GM12878 (cell line): ENCODE results near the gene TMBIM1. TPM values are rescaled to one million over a fixed set of nuclear protein-coding genes. Genes with fewer than 3 reads are reported as not detected.

ENCODE experiments used
- E4F1 ChIP-seq: fragments of 450-650 bp; IDR thresholded peaks from 2 replicates; pipeline ENCODE4 v1.6.1; 2018; ENCODE audit warnings: borderline replicate concordance, mild to moderate bottlenecking; ENCODE audit not compliant: partially characterized antibody
- EZH2 ChIP-seq: IDR thresholded peaks from 2 replicates; pipeline ENCODE4 v1.6.1; 2012; ENCODE audit warnings: low read depth, mild to moderate bottlenecking, control low read depth, inconsistent platforms, low read length, borderline replicate concordance; ENCODE audit not compliant: control insufficient read depth
- FOS ChIP-seq: IDR thresholded peaks from 3 replicates; pipeline ENCODE4 v1.6.1; 2011; ENCODE audit warnings: borderline replicate concordance; ENCODE audit not compliant: insufficient read length; ENCODE audit errors: extremely low read depth
- HDGF ChIP-seq: fragments of 450-650 bp; IDR thresholded peaks from 2 replicates; pipeline ENCODE4 v1.6.1; 2016; ENCODE audit warnings: antibody characterized with exemption
- MTA2 ChIP-seq: fragments of 450-650 bp; IDR thresholded peaks from 2 replicates; pipeline ENCODE4 v1.6.1; 2016; ENCODE audit warnings: low read depth, mild to moderate bottlenecking, moderate library complexity
- MTA3 ChIP-seq: IDR thresholded peaks from 2 replicates; pipeline ENCODE4 v1.6.1; 2012; ENCODE audit warnings: low read length, inconsistent platforms, borderline replicate concordance
- NKRF ChIP-seq: fragments of 450-650 bp; conservative IDR thresholded peaks from 2 replicates; pipeline ENCODE4 v1.6.1; 2017; ENCODE audit warnings: mild to moderate bottlenecking, moderate library complexity
- SKIL ChIP-seq: fragments of 450-650 bp; IDR thresholded peaks from 2 replicates; pipeline ENCODE4 v1.6.1; 2017; ENCODE audit warnings: mild to moderate bottlenecking, low read depth, inconsistent platforms; ENCODE audit not compliant: poor library complexity, severe bottlenecking
- SP1 ChIP-seq: IDR thresholded peaks from one replicate; pipeline ENCODE4 v1.6.1; 2011; ENCODE audit warnings: low read depth, low read length
- SPI1 ChIP-seq: IDR thresholded peaks from 2 replicates; pipeline ENCODE4 v1.6.1; 2011; ENCODE audit warnings: low read depth, mild to moderate bottlenecking, low read length, moderate library complexity, borderline replicate concordance; ENCODE audit not compliant: insufficient read depth
- SREBF1 ChIP-seq: IDR thresholded peaks from 2 replicates; pipeline ENCODE4 v1.6.1; 2012; ENCODE audit warnings: mild to moderate bottlenecking, low read length
- ZNF384 ChIP-seq: IDR thresholded peaks from 2 replicates; pipeline ENCODE4 v1.6.1; 2012; ENCODE audit warnings: low read depth, mild to moderate bottlenecking, low read length, improper control_type of control experiment, borderline replicate concordance
- ZNF622 ChIP-seq: fragments of 450-650 bp; IDR thresholded peaks from 2 replicates; pipeline ENCODE4 v1.6.1; 2017; ENCODE audit warnings: mild to moderate bottlenecking, inconsistent platforms
- polyA plus RNA-seq, 11 experiments: library from polyadenylated mRNA; depleted of rRNA in 4 of 11; unstranded in 6 of 11; stranded (reverse) in 5 of 11; fragments of >200 nt; fragmentation: Nextera tagmentation in 4 of 11; fragmentation: Illumina TruSeq in 1 of 11; extraction: Ambion mirVana in 4 of 11; extraction: Trizol in 1 of 11; gene quantifications; 1 replicate in 1 of 11; 2 replicates in 10 of 11; pipeline versions ENCODE4 v1.2.1 to v1.2.3, GENCODE V29; 2011 to 2016; ENCODE audit warnings: inconsistent platforms in 2 of 11, missing spikeins in 2 of 11, low read depth in 1 of 11
- total RNA-seq, 4 experiments: library from RNA; depleted of rRNA in 3 of 4; stranded (reverse); fragments of >200 nt in 3 of 4; fragmentation: Illumina TruSeq in 1 of 4; extraction: Trizol in 1 of 4; gene quantifications; 2 replicates each; pipeline versions ENCODE4 v1.2.1 to v1.2.3, GENCODE V29; 2013 to 2021
- TF ChIP-seq, protein P1 (sequence below): fragments of 450-650 bp; IDR thresholded peaks from 2 replicates; pipeline ENCODE4 v1.6.1; 2016; ENCODE audit warnings: mild to moderate bottlenecking, moderate library complexity, borderline replicate concordance
- TF ChIP-seq, protein P2 (sequence below): fragments of 450-650 bp; IDR thresholded peaks from 2 replicates; pipeline ENCODE4 v1.6.1; 2017; ENCODE audit warnings: mild to moderate bottlenecking

TMBIM1 gene
- total and polyA plus RNA-seq, 10 of the 15 experiments (the other 5 are each of a cell fraction or from before 2014, with no cell fraction given) = 6.1 to 38.3 (median 26.2) TPM

GRCh38 chr2:218257390-218257981, 34.8 kb downstream of the TMBIM1 start (continued):
- TF ChIP-seq SREBF1 (no peak), SPI1 (peak; percentile 85), E4F1 (no peak), SKIL (no peak), HDGF (0 out of 2 replicates have a peak, but pooled peaks have one; percentile 46), MTA2 (0 out of 2 replicates have a peak, but pooled peaks have one; percentile 20), EZH2 (no peak), SP1 (no peak), FOS (no peak), ZNF622 (no peak), ZNF384 (no peak), NKRF (no peak), MTA3 (no peak; the same call in 1 of the 2 replicates)
- TF ChIP-seq, protein P1, sequence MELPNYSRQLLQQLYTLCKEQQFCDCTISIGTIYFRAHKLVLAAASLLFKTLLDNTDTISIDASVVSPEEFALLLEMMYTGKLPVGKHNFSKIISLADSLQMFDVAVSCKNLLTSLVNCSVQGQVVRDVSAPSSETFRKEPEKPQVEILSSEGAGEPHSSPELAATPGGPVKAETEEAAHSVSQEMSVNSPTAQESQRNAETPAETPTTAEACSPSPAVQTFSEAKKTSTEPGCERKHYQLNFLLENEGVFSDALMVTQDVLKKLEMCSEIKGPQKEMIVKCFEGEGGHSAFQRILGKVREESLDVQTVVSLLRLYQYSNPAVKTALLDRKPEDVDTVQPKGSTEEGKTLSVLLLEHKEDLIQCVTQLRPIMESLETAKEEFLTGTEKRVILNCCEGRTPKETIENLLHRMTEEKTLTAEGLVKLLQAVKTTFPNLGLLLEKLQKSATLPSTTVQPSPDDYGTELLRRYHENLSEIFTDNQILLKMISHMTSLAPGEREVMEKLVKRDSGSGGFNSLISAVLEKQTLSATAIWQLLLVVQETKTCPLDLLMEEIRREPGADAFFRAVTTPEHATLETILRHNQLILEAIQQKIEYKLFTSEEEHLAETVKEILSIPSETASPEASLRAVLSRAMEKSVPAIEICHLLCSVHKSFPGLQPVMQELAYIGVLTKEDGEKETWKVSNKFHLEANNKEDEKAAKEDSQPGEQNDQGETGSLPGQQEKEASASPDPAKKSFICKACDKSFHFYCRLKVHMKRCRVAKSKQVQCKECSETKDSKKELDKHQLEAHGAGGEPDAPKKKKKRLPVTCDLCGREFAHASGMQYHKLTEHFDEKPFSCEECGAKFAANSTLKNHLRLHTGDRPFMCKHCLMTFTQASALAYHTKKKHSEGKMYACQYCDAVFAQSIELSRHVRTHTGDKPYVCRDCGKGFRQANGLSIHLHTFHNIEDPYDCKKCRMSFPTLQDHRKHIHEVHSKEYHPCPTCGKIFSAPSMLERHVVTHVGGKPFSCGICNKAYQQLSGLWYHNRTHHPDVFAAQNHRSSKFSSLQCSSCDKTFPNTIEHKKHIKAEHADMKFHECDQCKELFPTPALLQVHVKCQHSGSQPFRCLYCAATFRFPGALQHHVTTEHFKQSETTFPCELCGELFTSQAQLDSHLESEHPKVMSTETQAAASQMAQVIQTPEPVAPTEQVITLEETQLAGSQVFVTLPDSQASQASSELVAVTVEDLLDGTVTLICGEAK = no peak
- TF ChIP-seq, protein P2, sequence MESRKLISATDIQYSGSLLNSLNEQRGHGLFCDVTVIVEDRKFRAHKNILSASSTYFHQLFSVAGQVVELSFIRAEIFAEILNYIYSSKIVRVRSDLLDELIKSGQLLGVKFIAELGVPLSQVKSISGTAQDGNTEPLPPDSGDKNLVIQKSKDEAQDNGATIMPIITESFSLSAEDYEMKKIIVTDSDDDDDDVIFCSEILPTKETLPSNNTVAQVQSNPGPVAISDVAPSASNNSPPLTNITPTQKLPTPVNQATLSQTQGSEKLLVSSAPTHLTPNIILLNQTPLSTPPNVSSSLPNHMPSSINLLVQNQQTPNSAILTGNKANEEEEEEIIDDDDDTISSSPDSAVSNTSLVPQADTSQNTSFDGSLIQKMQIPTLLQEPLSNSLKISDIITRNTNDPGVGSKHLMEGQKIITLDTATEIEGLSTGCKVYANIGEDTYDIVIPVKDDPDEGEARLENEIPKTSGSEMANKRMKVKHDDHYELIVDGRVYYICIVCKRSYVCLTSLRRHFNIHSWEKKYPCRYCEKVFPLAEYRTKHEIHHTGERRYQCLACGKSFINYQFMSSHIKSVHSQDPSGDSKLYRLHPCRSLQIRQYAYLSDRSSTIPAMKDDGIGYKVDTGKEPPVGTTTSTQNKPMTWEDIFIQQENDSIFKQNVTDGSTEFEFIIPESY = no peak
